ENCODE data around the gene ACBD6.

ACBD6 gene

GRCh38 chr1:180524915-180525714 lies 22.7 kb upstream of the ACBD6 start:
- peak; percentile 8 for DNase-seq

GRCh38 chr1:180524160-180524914 lies 22.0 kb upstream of the ACBD6 start:
- DNase-seq, result no peak

- no peak for DNase-seq
Observed at GRCh38 chr1:180522213-180522515, 19.8 kb upstream of the ACBD6 start.

- no peak for DNase-seq
Observed at GRCh38 chr1:180521474-180522212, 19.3 kb upstream of the ACBD6 start.

- no peak for DNase-seq
Observed at GRCh38 chr1:180519846-180520245, 17.5 kb upstream of the ACBD6 start.

GRCh38 chr1:180515857-180516388 lies 13.5 kb upstream of the ACBD6 start:
- peak; percentile 55 for DNase-seq

GRCh38 chr1:180515364-180515763 lies 13.0 kb upstream of the ACBD6 start:
- DNase-seq, result no peak

GRCh38 chr1:180513531-180513930 lies 11.2 kb upstream of the ACBD6 start:
- DNase-seq, result no peak

GRCh38 chr1:180510882-180511281 lies 8.5 kb upstream of the ACBD6 start:
- no peak for DNase-seq

GRCh38 chr1:180508725-180509097 lies 6.3 kb upstream of the ACBD6 start:
- DNase-seq, result no peak

- DNase-seq, result no peak
Observed at GRCh38 chr1:180507795-180508724, 5.7 kb upstream of the ACBD6 start.

GRCh38 chr1:180505732-180506335 lies 3.5 kb upstream of the ACBD6 start:
- DNase-seq, result no peak

GRCh38 chr1:180504186-180504585 lies 1.8 kb upstream of the ACBD6 start:
- DNase-seq, result no peak

- no peak for DNase-seq
Observed at GRCh38 chr1:180503280-180503862, 994 bp upstream of the ACBD6 start.

GRCh38 chr1:180501865-180502360 lies 464 bp downstream of the ACBD6 start:
- DNase-seq, result peak; percentile 23

- no peak for DNase-seq
Observed at GRCh38 chr1:180500689-180501088, 1.7 kb downstream of the ACBD6 start.

GRCh38 chr1:180498594-180498993 lies 3.8 kb downstream of the ACBD6 start:
- no peak for DNase-seq

- no peak for DNase-seq
Observed at GRCh38 chr1:180497826-180498225, 4.6 kb downstream of the ACBD6 start.

- no peak for DNase-seq
Observed at GRCh38 chr1:180494370-180494769, 8.0 kb downstream of the ACBD6 start.

GRCh38 chr1:180489976-180490375 lies 12.4 kb downstream of the ACBD6 start:
- DNase-seq, result no peak

- no peak for DNase-seq
Observed at GRCh38 chr1:180489313-180489712, 13.1 kb downstream of the ACBD6 start.
